Transverse colon (tissue), 3 donors: ENCODE data around the gene THEM4.

Source experiments
- EP300 ChIP-seq: sonication (generic); formaldehyde crosslinking; IDR thresholded peaks from one replicate; pipeline ENCODE4 v1.6.1; 2017; ENCODE audit warnings: antibody characterized with exemption, low read depth
- POLR2A ChIP-seq: fragments of 450-650 bp; IDR thresholded peaks from one replicate; pipeline ENCODE4 v1.6.1; 2016; ENCODE audit warnings: antibody characterized with exemption, mild to moderate bottlenecking, moderate library complexity
- TF ChIP-seq, protein P1 (sequence below), 5 experiments: fragments of 200-600 bp in 3 of 5; fragments of 450-650 bp in 2 of 5; sonication (generic) in 3 of 5; IDR thresholded peaks; 1 replicate in 2 of 5; 2 replicates in 3 of 5; pipeline ENCODE4 v1.5.1; 2016 to 2017; ENCODE audit warnings: antibody characterized with exemption in 5 of 5, inconsistent platforms in 3 of 5, mild to moderate bottlenecking in 2 of 5, moderate library complexity in 1 of 5

DNA sequence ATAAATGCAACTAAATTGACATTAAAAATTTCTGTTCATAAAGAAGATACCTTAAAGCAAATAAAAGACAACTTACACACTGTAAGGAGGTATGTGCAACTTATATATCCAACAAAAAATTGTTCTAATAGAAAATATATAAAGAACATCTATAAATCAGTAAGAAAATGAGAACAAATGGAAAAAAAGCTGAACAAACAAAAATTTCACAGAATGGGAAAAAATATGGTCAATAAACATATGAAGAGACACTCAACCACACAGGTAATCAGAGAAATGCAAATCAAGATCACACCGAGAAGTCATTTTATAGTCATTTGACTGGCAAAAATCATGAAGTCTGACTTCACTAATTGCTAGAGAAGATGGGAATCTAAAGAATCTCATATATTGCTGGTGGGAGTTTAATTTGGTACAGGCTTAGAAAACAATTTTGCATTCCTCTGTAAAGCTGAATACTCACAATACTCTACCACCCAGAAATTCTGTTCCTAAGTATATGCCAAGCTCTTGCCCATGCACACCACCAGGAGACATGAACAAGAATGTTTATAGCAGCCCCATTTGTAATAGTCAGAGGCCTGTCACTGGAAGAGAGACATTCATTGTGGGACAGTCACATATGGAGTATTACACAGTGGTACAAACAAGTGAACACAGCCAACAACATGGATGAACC is 33.8 kb downstream of the THEM4 start:
- TF ChIP-seq POLR2A = no peak
- TF ChIP-seq, protein P1, sequence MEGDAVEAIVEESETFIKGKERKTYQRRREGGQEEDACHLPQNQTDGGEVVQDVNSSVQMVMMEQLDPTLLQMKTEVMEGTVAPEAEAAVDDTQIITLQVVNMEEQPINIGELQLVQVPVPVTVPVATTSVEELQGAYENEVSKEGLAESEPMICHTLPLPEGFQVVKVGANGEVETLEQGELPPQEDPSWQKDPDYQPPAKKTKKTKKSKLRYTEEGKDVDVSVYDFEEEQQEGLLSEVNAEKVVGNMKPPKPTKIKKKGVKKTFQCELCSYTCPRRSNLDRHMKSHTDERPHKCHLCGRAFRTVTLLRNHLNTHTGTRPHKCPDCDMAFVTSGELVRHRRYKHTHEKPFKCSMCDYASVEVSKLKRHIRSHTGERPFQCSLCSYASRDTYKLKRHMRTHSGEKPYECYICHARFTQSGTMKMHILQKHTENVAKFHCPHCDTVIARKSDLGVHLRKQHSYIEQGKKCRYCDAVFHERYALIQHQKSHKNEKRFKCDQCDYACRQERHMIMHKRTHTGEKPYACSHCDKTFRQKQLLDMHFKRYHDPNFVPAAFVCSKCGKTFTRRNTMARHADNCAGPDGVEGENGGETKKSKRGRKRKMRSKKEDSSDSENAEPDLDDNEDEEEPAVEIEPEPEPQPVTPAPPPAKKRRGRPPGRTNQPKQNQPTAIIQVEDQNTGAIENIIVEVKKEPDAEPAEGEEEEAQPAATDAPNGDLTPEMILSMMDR (IDR thresholded peaks at IDR 0.05) = no peak
- TF ChIP-seq EP300 = no peak
